HL-60/S4 treated with phorbol 12-myristate 13-acetate at 8.2 ng/mL for 4 days and 3 days (cell line): ENCODE results near the gene EFCAB6.

Experiments
- in situ Hi-C: fragments of 300-500 bp; cut with MboI; formaldehyde crosslinking; loops from 2 replicates; pipeline ENCODE4 v1.15.0; 2022; ENCODE audit warnings: low sequenced_read_pairs

Gene EFCAB6

DNA sequence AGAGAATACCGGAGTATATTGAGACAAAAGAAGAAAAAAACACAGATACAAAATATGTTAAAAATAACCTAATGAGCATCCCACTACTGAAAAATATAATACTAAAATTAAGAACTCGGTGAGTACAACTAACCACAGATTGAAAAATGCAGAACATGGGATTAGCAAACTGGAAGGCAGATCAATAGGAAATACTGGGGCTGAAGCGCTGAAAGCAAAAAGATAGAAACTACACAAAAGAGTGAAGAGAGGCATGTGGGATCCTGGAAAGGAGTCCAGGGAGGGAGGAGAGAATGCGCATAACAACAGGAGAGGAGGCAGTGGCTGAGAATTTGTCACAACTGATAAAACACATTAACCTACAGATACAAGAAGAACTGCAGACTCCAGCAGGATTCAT lies 159.3 kb downstream of the EFCAB6 start:
- in situ Hi-C loops: no loop called here

DNA sequence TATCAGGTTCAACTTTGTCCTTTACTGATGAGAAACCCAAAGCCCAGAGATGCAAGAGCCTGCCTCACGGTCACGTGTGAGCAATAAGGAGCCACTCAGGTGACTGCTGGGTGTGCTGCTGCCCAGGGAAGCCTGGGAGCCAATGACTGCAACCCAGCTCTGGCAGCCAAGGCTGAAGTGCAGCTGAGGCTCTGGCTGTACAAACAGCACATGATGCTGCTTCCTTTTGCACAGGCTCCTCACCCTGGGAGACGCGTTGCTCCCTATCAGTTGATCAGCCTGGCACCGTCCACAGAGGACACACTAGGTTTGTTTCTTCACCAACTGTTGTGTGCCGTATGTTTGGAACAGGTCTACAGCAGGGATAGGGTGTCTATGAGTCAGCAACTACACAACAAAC lies 168.7 kb downstream of the EFCAB6 start:
- in situ Hi-C loops: no loop called here

DNA sequence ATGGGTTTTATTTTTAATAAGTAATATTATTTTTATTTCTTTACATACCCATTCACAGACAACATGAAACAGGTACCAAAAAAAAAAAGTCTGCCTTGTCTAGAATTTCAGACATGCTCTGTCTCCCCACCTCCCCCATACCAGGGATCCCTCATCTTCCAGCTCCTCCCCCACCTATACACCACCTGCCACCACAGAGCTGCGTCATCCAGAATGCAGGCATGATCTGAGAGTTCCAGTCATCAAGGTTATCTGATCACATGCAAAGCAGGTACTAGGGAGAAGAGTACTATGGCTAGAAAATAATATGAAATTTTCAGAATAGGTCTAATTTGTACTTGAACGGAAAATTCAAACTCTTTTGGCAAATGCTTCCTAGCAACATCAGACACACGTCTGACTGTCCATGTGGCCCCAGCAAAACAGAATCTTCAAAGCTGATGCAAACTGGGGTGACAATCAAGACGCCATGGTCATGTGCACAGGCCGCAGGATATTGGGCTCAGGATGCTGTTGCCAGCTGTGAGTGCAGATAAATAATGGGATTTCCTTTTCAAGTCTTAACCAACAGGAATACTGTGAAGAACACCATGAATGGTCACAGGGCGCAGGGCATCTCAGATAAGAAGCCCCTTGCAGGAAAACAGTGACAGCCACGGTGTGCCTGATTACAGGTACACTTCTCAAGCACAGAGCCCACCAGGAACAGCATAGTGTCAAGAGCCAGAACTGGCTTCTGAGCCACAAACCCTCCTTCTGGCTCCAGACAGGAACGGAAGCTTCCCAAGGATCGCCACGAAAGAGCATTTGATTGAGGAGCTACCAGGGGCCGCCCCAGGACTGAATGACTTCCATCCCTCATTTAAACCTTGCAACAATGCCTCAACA lies 169.5 kb downstream of the EFCAB6 start:
- in situ Hi-C loops: no loop called here

DNA sequence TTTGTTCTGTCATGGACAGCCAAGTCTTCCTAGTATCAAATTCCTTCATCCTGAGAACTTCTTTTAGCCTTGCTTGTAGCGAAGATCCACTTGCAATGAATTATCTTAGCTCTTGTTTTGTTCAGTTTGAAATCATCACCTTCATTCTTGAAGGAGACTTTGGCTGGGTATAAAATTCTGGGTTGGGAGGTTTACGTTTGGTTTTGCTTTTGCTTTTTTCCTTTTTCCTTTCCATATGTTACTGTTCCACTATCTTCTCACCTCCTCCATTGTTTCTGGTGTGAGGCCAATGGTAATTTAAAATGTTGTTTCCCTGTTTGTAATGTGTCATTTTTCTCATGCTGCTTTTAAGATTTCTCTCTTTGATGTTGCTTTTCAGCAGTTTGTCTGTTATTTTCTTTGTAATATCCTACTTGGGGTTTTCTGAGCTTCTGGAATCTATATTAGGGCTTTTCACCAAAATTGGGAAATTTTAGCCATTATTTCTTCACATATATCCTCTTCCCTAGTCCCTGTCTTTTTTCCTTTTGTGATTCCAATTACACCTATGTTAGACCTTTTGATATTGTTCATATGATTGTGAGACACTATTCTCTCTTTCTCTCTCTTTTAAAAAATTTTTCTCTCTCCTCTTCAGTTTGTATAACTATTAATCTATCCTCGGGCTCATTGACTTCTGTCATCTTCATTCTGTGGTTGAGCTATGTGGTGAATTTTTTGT lies 172.7 kb downstream of the EFCAB6 start:
- in situ Hi-C loops: no loop called here

DNA sequence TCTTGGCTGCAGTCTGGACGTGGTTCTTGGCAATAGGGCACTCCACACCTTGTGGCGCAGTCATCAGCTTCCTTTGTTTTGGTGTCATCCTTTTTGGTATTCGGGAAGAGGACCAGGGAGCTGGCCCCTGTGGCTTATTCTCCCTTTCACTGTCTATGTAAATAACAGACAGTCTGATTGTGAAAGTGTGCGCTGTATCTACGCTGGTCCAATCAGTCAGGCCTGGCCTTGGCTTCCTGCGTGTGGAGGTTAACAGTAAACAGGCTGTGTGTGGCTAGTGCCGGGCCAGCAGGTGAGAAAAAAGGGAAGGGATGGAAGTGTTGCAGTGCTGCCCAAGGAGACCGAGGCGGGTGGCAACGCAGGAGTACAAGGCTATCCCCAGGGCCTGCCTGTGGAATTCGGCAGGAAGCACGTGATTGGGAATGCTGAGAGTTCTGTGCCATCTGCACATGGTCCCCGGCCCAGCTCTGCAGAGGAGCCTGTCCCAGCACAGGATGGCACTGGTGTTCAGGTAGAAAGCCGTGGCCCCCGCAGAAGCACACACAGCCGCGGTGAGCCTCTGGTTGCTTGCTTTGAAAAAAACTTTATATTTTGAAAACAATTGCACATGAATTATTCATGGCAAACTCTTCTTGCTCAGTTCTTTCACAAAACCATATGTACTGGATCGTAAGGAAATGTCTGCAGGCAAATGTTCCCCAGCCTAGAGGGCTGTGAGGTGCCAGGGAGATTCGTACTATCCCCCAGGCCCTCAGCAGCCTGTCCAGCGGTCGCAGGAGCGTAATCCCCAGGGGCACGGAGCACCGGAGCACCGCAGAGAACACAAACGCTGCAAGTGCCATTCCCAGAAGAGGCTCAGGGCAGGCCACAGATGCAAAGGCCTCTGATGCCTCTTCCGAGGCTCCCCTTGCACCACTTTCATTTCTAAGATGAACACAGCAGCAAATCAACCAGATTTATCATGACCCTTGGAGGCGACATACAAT lies 174.5 kb downstream of the EFCAB6 start:
- in situ Hi-C loops: no loop called here

DNA sequence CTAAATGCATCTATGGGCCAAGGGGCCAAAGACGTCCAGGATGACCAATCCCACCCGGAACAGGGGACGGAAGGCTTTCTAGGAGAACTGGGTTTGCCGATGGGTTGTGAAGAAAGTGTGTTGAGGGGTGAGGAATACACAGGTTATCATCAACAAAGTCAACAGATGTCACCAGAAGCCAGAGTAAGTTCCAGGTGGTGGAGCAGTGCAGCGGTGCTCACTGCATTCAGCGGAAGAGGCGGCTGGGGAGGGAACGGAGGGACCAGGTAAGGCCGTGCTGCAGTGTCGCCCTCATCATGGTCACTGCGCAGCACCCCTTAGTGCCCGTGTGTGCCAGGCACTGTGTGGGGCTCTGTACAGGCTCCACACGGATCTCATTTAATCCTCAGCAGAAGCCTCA lies 176.0 kb downstream of the EFCAB6 start:
- in situ Hi-C loops: no loop called here

DNA sequence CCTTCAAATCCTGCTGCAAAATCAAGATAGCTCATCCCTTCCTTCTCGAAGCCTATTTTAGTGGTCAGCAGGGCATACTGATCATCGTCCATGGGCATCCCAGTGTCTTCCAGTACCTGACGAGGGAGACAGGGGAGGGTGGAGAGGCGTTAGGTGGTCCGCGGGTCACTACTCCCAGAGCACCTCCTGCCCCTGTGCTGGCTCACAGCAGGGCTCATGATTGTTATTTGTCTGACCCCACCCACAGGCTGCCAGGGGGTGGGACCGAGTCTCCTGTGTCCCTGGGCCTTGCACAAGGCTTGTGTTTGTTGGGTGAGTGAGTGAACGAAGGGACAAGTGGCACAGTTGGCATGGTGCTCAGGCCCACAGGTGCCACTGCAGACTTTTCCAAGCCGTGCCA lies 177.0 kb downstream of the EFCAB6 start:
- in situ Hi-C loops: no loop called here

DNA sequence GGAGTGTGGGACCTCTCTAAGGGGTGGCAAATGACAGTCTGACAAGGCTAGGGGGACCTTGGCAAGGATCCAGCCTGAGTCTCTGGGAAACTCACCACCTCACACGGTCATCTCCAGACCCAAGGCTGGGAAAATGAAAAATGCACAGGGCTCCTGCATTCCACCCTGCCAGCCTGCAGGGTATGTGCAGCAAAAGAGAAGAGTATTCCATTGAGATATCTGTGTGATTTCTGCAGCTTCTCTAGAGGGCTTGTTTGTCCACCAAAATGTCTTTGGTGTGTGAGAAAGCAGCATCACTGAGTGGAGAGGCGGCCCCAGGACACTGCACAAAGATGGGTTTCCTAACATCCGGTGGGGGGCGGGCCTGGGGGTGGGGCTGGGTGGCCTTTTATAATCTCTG lies 177.8 kb downstream of the EFCAB6 start:
- in situ Hi-C loops: no loop called here

DNA sequence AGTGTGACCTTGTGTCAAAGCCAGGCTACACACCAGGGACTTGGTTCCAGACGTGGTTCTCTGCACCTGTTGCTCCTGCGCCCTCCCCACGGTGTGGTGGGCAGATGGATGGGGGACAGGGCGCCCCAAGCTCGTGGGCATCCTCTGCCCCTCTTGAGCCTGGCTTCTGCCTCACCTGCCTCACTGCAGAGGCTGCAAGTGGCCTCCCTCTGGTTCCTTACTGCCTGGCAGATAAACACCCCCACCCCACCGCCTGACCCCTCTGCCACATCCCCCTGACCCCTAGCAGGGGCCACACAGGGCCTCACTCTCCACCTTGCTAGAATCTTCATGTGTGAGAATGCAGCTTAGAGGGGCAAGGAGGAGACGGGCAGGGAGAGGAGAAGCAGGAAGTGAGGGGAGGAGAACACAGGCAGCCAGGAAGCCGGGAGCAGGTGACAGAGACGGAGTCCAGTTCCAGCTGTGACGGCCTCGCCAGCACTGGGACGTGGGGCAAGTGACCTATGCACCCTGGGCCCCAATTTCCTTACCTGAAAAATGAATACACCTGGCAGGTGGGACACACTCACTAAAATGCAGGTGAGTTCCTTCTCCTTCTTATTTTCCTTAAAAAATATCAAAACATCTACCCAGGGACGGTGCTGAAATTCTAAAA lies 178.3 kb downstream of the EFCAB6 start:
- in situ Hi-C loops: no loop called here

DNA sequence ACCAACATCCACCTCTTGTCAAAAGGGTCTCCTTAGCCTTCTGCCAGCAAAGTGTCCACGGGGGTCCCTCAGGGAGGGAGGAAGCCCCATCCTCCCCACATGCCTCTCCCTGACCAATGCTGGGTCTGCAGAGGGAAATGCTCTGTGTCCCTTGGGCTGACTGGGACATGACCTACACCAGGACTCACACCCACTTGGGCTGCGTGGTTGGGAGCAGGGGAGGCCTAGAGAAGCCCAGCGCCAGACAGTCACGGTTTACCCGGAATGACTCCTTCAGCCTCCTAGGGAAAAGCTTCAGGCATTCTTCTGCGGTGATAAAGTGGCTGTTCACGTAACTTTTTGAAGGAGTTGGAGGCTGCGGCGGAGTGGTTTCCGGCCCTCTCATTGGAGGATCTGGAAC lies 180.3 kb downstream of the EFCAB6 start:
- in situ Hi-C loops: no loop called here

DNA sequence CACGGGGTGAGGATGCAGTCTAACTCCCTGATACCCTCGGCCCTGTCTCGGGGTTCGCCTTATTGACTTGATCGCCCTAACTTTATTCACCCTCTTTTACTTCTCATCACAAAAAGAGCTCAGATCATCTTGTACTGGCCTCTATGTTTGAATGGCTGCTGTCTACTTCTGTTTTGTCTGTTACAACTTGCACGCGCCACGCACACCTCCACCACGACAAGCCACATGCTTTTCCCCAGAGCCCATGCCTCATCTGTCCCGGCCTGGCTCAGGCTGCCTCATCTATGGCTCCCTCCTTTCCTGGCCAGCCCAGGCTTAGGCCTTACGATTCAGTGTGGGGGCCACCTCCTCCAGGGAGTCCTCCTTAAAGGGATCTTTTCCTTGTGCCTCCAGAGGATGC lies 180.9 kb downstream of the EFCAB6 start:
- in situ Hi-C loops: no loop called here

DNA sequence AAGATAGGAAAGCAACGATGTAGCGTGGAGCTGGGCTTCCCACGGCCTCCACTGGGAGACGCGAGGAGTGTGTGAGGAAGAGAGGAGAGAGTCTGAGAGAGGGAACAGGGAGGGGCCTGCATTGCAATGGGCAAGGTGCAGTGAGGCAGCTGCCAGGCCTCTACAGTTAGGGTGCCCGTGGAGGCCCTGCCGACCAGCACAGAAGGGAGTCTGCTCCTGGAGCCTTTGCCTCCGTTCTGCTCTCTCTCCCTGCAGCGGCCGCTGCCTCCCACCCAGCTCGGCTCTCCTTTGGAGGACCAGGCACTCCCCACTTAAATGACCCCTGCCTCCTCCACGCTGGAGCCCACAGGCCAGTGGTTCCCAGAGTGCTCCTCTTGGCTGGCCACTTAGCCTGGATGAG lies 181.7 kb downstream of the EFCAB6 start:
- in situ Hi-C loops: no loop called here

DNA sequence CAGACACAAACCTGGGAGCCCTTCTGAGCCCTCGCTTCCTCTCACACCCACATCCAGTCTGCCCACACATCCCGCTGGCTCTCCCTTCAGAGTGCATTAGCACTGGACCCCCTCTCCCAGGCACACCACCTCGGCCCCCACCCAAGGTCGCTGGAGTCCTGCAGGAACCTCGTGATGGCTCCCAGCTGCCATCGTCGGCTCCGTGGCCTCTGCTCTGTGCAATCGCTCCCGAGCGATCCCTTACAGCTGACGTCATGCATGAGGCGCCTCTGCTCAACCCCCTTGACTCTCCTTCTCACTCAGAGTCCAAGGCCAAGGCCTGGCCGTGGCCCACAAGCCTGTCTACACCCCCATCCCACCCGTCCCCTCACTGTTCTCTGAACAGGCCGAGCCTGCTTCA lies 183.9 kb downstream of the EFCAB6 start:
- in situ Hi-C loops: no loop called here

DNA sequence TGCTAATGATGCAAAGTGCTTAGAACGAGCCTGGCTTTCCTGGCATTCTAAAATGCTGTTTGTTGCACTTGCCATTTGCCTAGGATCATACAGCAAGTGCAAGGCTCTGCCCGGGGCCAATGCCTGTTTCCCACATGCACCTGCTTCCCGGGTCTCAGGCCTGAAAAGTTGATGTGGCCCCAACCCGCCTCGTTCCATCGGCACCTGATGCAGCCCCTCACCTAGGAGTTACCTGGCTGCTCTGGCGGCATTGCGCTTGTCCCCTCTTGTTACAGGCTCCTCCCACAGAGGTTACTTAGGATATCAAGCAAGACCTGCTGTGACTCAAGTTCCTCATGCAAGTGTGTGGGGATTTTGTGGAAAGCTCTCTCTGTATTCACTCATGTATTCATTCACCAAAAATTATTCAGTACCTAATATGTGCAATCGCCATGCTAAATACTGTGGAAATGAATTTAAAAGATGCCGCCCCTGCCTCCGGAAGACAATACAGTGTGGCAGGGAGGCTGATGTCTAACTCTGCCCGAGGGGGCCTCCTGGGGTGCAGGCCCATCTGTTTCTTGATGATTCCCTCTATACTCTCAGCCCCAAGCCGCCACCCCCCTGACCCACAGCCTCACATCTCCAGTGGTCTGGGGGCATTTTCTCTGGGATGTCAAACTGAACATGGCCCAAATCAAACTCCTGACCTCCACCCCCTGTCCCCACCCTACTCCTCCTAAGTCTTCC lies 184.5 kb downstream of the EFCAB6 start:
- in situ Hi-C loops: no loop called here

DNA sequence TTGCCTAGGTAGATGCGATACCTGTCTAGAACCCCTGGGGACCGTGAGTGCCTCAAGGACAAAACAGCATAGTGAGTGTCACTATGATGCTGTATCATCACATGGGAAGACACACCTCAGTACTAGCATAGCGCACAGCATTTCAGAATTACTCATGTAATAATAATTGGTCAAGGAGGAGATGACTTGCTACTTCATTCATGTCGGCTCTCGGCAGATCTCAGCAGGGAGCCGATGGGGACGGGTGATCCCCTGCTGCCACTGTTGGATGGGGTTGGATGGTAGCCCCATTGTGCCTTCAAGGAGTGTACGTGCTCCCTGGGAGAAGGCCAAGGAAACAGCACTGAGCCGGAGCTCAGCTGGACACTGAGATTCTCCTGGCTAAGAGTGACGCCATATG lies 186.9 kb downstream of the EFCAB6 start:
- in situ Hi-C loops: no loop called here

DNA sequence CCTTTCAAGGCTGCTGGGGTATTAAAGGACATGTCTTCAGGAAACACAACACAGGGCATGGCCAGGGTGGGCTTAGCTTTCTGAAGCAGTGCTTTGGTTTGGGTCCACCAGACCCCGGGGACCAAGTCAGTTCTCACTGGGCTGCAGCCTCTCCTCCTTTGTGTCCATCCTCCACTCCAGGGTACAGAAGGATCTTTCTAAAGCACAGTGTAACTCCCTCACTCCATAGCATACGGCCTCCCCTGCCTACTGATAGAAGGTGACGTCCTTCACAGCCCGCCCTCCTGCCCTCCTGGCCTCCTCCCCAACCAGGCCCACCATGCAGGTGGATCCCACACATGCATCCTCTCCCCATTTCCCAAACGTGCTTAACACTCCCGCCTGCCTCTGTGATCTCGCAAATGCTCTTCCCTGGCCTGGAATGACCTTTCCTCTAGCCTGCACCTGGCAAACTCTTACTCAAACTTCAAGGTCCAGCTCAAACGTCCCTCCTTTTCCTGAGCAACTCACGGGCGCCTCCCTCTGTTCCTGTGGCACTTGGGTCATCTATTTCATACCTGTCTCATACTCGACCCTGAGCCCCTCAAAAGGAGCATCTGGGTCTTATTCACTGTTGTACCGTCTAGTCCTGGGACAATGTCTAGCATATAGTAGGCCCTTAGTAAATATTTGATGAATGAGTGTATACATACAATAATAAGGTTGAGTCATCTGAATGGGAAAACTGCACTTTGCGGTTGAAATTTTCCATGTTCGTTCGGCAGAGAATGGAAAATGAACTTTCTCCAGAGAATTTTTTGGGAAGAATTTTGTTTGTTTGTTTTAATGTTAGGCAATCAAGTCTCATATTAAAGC lies 187.7 kb downstream of the EFCAB6 start:
- in situ Hi-C loops: no loop called here

DNA sequence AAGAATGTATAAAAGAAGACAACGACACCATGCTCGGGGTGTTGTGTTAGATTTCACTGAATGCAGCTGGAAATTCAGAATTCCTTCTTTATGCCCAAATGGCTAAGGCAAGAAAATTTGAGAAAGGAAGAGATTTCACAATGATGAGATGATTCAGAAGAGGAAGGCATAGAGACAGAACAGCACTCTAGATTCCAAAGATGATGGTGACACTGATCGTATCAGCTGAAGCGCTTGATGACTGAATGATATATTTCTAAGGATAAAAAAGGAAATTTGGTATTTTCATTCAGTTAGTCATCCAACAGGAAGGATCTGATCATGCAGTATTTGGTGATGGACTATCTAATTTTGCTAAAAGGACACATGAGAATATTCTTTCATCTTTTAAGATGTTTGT lies 189.2 kb downstream of the EFCAB6 start:
- in situ Hi-C loops: no loop called here

DNA sequence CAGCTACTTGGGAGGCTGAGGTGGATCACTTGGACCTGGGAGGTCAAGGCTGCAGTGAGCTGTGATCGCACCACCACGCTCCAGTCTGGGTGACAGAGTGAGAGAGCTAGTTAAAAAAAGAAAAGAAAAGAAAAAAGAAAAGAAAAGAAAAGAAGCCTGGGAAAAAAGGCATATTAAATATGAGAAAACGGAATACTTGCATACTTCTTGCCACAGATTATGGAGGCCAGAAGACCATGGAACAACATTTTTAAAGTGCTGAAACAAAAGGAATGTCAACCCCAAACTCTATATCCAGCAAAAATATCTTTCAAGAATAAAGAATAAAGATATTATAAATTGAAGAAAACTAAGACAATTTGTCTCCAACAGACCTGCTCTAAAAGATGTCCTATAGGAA lies 191.9 kb downstream of the EFCAB6 start:
- in situ Hi-C loops: no loop called here

DNA sequence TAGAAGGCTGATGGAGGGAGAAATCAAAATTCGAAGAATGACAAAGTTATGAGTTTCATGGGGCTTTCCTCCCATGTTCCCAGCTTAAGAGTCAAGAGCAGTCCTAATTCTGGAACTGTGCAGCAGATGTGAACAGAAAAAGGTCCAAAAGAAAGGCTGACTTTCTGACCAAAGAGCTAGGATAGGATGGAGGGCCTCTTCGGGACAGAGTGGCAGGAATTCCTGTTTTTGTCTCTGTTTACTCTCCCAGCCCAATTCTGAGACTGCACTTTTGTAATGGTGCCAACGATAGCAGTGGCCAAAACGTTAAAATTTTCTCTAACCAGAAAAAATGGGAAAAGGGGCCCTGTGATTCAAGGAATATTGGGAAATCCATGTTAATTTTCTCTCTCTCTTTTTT lies 193.6 kb downstream of the EFCAB6 start:
- in situ Hi-C loops: no loop called here
